ENCODE results near the gene SORCS2. TPM values are rescaled to one million over a fixed set of nuclear protein-coding genes. Genes with fewer than 3 reads are reported as not detected.

The SORCS2 gene
- total RNA-seq, 1 donor from 2014 or later: 13.4 TPM

- Mint-ChIP-seq H3K9me3 (no peaks in the 10 kb centered on the region), H3K4me1 (ENCODE audit: unreplicated experiment) (peaks cover 9% of the 10 kb centered on the region), H3K27ac (no peak overlapping the region), H3K36me3 (no peaks in the 10 kb centered on the region), H3K27me3 (peaks cover 15% of the 10 kb centered on the region), H3K4me3 (no peak overlapping the region)
- TF ChIP-seq, protein P1, sequence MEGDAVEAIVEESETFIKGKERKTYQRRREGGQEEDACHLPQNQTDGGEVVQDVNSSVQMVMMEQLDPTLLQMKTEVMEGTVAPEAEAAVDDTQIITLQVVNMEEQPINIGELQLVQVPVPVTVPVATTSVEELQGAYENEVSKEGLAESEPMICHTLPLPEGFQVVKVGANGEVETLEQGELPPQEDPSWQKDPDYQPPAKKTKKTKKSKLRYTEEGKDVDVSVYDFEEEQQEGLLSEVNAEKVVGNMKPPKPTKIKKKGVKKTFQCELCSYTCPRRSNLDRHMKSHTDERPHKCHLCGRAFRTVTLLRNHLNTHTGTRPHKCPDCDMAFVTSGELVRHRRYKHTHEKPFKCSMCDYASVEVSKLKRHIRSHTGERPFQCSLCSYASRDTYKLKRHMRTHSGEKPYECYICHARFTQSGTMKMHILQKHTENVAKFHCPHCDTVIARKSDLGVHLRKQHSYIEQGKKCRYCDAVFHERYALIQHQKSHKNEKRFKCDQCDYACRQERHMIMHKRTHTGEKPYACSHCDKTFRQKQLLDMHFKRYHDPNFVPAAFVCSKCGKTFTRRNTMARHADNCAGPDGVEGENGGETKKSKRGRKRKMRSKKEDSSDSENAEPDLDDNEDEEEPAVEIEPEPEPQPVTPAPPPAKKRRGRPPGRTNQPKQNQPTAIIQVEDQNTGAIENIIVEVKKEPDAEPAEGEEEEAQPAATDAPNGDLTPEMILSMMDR (conservative IDR thresholded peaks at IDR 0.05): no peak
- DNase-seq (ENCODE audit: extremely low spot score, unreplicated experiment): no peak
Observed at GRCh38 chr4:7403001-7403400, 210.7 kb downstream of the SORCS2 start.

- Mint-ChIP-seq H3K36me3 (no peaks in the 10 kb centered on the region), H3K4me1 (ENCODE audit: unreplicated experiment) (peaks cover 5% of the 10 kb centered on the region), H3K27ac (no peak overlapping the region), H3K4me3 (no peak overlapping the region), H3K27me3 (no peaks in the 10 kb centered on the region), H3K9me3 (peaks cover 10% of the 10 kb centered on the region)
- no peak for DNase-seq (ENCODE audit: extremely low spot score, unreplicated experiment)
- TF ChIP-seq, protein P1 (conservative IDR thresholded peaks at IDR 0.05): no peak
Observed at GRCh38 chr4:7408166-7408565, 215.8 kb downstream of the SORCS2 start.

GRCh38 chr4:7410446-7410845 lies 218.1 kb downstream of the SORCS2 start:
- no peak overlapping the region for H3K4me3 Mint-ChIP-seq
- peaks cover 5% of the 10 kb centered on the region for H3K4me1 Mint-ChIP-seq (ENCODE audit: unreplicated experiment)
- H3K36me3 Mint-ChIP-seq: no peaks in the 10 kb centered on the region
- H3K27ac Mint-ChIP-seq: peak overlapping the region; percentile 13
- TF ChIP-seq, protein P1 (conservative IDR thresholded peaks at IDR 0.05): no peak
- H3K27me3 Mint-ChIP-seq: no peaks in the 10 kb centered on the region
- H3K9me3 Mint-ChIP-seq: peaks cover 10% of the 10 kb centered on the region
- no peak for DNase-seq (ENCODE audit: extremely low spot score, unreplicated experiment)

DNA sequence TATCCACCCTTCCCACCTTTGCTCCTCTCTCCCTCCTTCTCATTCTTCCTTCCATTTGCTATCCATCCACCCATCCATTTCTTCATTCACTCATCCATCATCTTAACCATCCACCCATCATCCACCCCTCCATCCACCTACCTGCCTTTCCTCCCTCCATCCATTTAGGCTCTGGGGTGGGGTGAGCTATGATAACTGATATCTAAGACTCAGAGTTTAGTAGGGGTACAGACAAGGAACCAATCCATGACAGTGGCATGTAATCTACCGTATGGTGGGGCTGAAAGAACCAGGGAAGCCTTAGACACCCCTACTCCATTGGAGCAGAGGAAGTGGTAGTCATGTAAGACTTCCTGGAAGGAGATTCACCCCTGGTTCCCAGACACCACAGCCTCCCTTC lies 219.2 kb downstream of the SORCS2 start:
- TF ChIP-seq, protein P1 (conservative IDR thresholded peaks at IDR 0.05): no peak
- Mint-ChIP-seq H3K36me3 (no peaks in the 10 kb centered on the region), H3K4me1 (ENCODE audit: unreplicated experiment) (peaks cover 5% of the 10 kb centered on the region), H3K4me3 (no peak overlapping the region), H3K27me3 (no peaks in the 10 kb centered on the region), H3K27ac (no peak overlapping the region), H3K9me3 (peaks cover 10% of the 10 kb centered on the region)
- no peak for DNase-seq (ENCODE audit: extremely low spot score, unreplicated experiment)

GRCh38 chr4:7411896-7412553 lies 219.7 kb downstream of the SORCS2 start:
- H3K27ac Mint-ChIP-seq: no peak overlapping the region
- no peaks in the 10 kb centered on the region for H3K36me3 Mint-ChIP-seq
- no peak overlapping the region for H3K4me3 Mint-ChIP-seq
- TF ChIP-seq, protein P1 (conservative IDR thresholded peaks at IDR 0.05): no peak
- no peaks in the 10 kb centered on the region for H3K27me3 Mint-ChIP-seq
- H3K4me1 Mint-ChIP-seq (ENCODE audit: unreplicated experiment): peaks cover 5% of the 10 kb centered on the region
- peaks cover 10% of the 10 kb centered on the region for H3K9me3 Mint-ChIP-seq
- peak; percentile 45 for DNase-seq (ENCODE audit: extremely low spot score, unreplicated experiment)
